GM23338 (cell line): Measurements from ENCODE around the gene PTPRJ. TPM values are rescaled to one million over a fixed set of nuclear protein-coding genes. Genes with fewer than 3 reads are reported as not detected.

Experiments used
- ATAC-seq: fragments of 200-7000 bp; cut with Tn5 transposase; 3 replicates; pipeline ENCODE4 v1.9.1; 2020
- DNase-seq: peaks from one replicate; pipeline ENCODE4 v3.0.0-alpha.2; 2015; ENCODE audit warnings: low spot score
- H2AFZ ChIP-seq: fragments of 200-600 bp; sonication (generic); 2 replicates; pipeline ENCODE4 v1.8.0; 2016; ENCODE audit warnings: antibody characterized with exemption, mild to moderate bottlenecking, moderate library complexity
- H3F3A ChIP-seq: fragments of 200-600 bp; sonication (generic); replicated peaks from 2 replicates; pipeline ENCODE4 v1.8.0; 2017; ENCODE audit warnings: antibody characterized with exemption, mixed run types, low read depth
- H3K27ac ChIP-seq: fragments of 200-600 bp; sonication (generic); 2 replicates; pipeline ENCODE4 v1.6.1; 2016; ENCODE audit warnings: low read depth
- H3K27me3 ChIP-seq: fragments of 200-600 bp; sonication (generic); 2 replicates; pipeline ENCODE4 v1.8.0; 2016; ENCODE audit warnings: mild to moderate bottlenecking, mixed run types, moderate library complexity; ENCODE audit not compliant: insufficient read depth
- H3K36me3 ChIP-seq: fragments of 200-600 bp; sonication (generic); 2 replicates; pipeline ENCODE4 v1.8.0; 2016; ENCODE audit warnings: mild to moderate bottlenecking; ENCODE audit not compliant: insufficient read depth
- H3K4me1 ChIP-seq: fragments of 200-600 bp; sonication (generic); 2 replicates; pipeline ENCODE4 v1.8.0; 2016; ENCODE audit warnings: mild to moderate bottlenecking, moderate library complexity; ENCODE audit not compliant: insufficient read depth
- H3K4me2 ChIP-seq: fragments of 200-600 bp; sonication (generic); 2 replicates; pipeline ENCODE4 v1.7.1; 2017; ENCODE audit warnings: mixed run types
- H3K4me3 ChIP-seq: fragments of 200-600 bp; sonication (generic); 2 replicates; pipeline ENCODE4 v1.6.1; 2016; ENCODE audit warnings: mixed run types
- H3K79me2 ChIP-seq: fragments of 200-600 bp; sonication (generic); replicated peaks from 2 replicates; pipeline ENCODE4 v1.8.0; 2017; ENCODE audit warnings: mild to moderate bottlenecking; ENCODE audit not compliant: insufficient read depth
- H3K9me2 ChIP-seq: fragments of 200-600 bp; sonication (generic); 2 replicates; pipeline ENCODE4 v1.8.0; 2017; ENCODE audit not compliant: insufficient read depth
- H4K20me1 ChIP-seq: fragments of 200-600 bp; sonication (generic); replicated peaks from 2 replicates; pipeline ENCODE4 v1.8.0; 2017; ENCODE audit warnings: mild to moderate bottlenecking; ENCODE audit not compliant: insufficient read depth
- H3K27ac Mint-ChIP-seq: 2 replicates; pipeline ENCODE4 v1.8.0; 2020; ENCODE audit warnings: inconsistent platforms, mild to moderate bottlenecking, moderate library complexity, mixed read lengths
- H3K27me3 Mint-ChIP-seq: 3 replicates; pipeline ENCODE4 v1.8.0; 2022; ENCODE audit warnings: low read depth, mild to moderate bottlenecking, moderate library complexity, mixed read lengths, inconsistent platforms; ENCODE audit not compliant: insufficient read depth, poor library complexity
- H3K36me3 Mint-ChIP-seq: 3 replicates; pipeline ENCODE4 v1.8.0; 2021; ENCODE audit warnings: low read depth, mild to moderate bottlenecking, inconsistent platforms, moderate library complexity, mixed read lengths
- H3K4me1 Mint-ChIP-seq: 3 replicates; pipeline ENCODE4 v1.8.0; 2020; ENCODE audit warnings: mild to moderate bottlenecking, inconsistent platforms, mixed read lengths
- H3K4me3 Mint-ChIP-seq: 3 replicates; pipeline ENCODE4 v1.8.0; 2021; ENCODE audit warnings: moderate library complexity, mild to moderate bottlenecking, inconsistent platforms, mixed read lengths
- H3K9me3 Mint-ChIP-seq: 3 replicates; pipeline ENCODE4 v1.8.0; 2020; ENCODE audit warnings: moderate library complexity, mild to moderate bottlenecking, inconsistent platforms, mixed read lengths
- CREB1 ChIP-seq: fragments of 250-450 bp; sonication (Bioruptor Pico); IDR thresholded peaks from 2 replicates; pipeline ENCODE4 v1.5.0; 2020; ENCODE audit warnings: low read depth, mild to moderate bottlenecking, moderate library complexity
- CTCF ChIP-seq, 2 experiments: fragments of 200-600 bp in 1 of 2; sonication (generic) in 1 of 2; conservative IDR thresholded peaks; 2 replicates each; pipeline versions ENCODE4 v1.5.1 to v1.6.1; 2016 to 2017; ENCODE audit warnings: antibody characterized with exemption in 2 of 2, low read depth in 2 of 2, mild to moderate bottlenecking in 2 of 2, moderate library complexity in 1 of 2
- EZH2 ChIP-seq: fragments of 200-600 bp; sonication (generic); IDR thresholded peaks from one replicate; pipeline ENCODE4 v1.8.0; 2017; ENCODE audit warnings: antibody characterized with exemption, mild to moderate bottlenecking, low read depth; ENCODE audit not compliant: unreplicated experiment
- EZH2phosphoT487 ChIP-seq: fragments of 200-600 bp; sonication (generic); IDR thresholded peaks from one replicate; pipeline ENCODE4 v1.8.1; 2018; ENCODE audit warnings: antibody characterized with exemption; ENCODE audit not compliant: unreplicated experiment
- JUNB ChIP-seq: IDR thresholded peaks from one replicate; pipeline ENCODE4 v1.6.1; 2016; ENCODE audit warnings: antibody characterized with exemption; ENCODE audit not compliant: unreplicated experiment
- NANOG ChIP-seq: IDR thresholded peaks from 2 replicates; pipeline ENCODE4 v1.6.1; 2016; ENCODE audit warnings: antibody characterized with exemption, borderline replicate concordance
- POLR2AphosphoS5 ChIP-seq: IDR thresholded peaks from 2 replicates; pipeline ENCODE4 v1.6.1; 2016; ENCODE audit warnings: antibody characterized with exemption, low read depth
- REST ChIP-seq: IDR thresholded peaks from one replicate; pipeline ENCODE4 v1.6.1; 2018; ENCODE audit warnings: antibody characterized with exemption; ENCODE audit not compliant: unreplicated experiment
- STAT1 ChIP-seq: IDR thresholded peaks from one replicate; pipeline ENCODE4 v1.6.1; 2016; ENCODE audit warnings: antibody characterized with exemption; ENCODE audit not compliant: unreplicated experiment
- ZNF114 ChIP-seq: fragments of 250-450 bp; sonication (Bioruptor Pico); IDR thresholded peaks from 2 replicates; pipeline ENCODE4 v1.5.0; 2020; ENCODE audit warnings: mild to moderate bottlenecking, moderate library complexity
- ZNF331 ChIP-seq: fragments of 250-450 bp; sonication (Bioruptor Pico); IDR thresholded peaks from 2 replicates; pipeline ENCODE4 v1.5.0; 2020; ENCODE audit warnings: low read depth, mild to moderate bottlenecking, moderate library complexity
- polyA plus RNA-seq: library from polyadenylated mRNA; unstranded; fragments of >200 nt; fragmentation: Nextera tagmentation; extraction: Ambion mirVana; gene quantifications from 2 replicates; pipeline ENCODE4 v1.2.1, GENCODE V29; 2016
- total RNA-seq: library from RNA; depleted of rRNA; stranded (reverse); fragments of >200 nt; shearing (Covaris generic); gene quantifications from 2 replicates; pipeline ENCODE4 v1.2.3, GENCODE V29; 2014
- TF ChIP-seq, protein P1 (sequence below): fragments of 250-450 bp; sonication (Bioruptor Pico); IDR thresholded peaks from 2 replicates; pipeline ENCODE4 v1.5.0; 2020; ENCODE audit warnings: mild to moderate bottlenecking, moderate library complexity
- TF ChIP-seq, protein P2 (sequence below): IDR thresholded peaks from 2 replicates; pipeline ENCODE4 v1.6.1; 2016; ENCODE audit warnings: antibody characterized with exemption

Gene PTPRJ
- total and polyA plus RNA-seq, 2 experiments from 2014 or later: 4.2 to 16.0 TPM

- no peaks in the 10 kb centered on the region for H3K9me3 Mint-ChIP-seq
- H3K27me3 ChIP-seq: no peaks in the 10 kb centered on the region
- no peak overlapping the region for H2AFZ ChIP-seq
- H3K4me1 ChIP-seq: 0 out of 2 replicates have a peak, but pooled peaks cover 5% of the 10 kb centered on the region
- no peaks in the 10 kb centered on the region for H3K9me2 ChIP-seq
- no peak overlapping the region for H3K27ac ChIP-seq
- DNase-seq: no peak
- H3K27ac Mint-ChIP-seq: no peak overlapping the region
- TF ChIP-seq CREB1 (CRISPR knock-in tag) (no peak), CTCF (conservative IDR thresholded peaks at IDR 0.05; ENCODE audit: low read depth in 2 of 2) (no peak), POLR2AphosphoS5 (no peak), EZH2phosphoT487 (no peak), NANOG (no peak), JUNB (no peak), EZH2 (no peak), ZNF114 (no peak), STAT1 (no peak), ZNF331 (CRISPR knock-in tag) (no peak), REST (no peak)
- TF ChIP-seq, protein P1, sequence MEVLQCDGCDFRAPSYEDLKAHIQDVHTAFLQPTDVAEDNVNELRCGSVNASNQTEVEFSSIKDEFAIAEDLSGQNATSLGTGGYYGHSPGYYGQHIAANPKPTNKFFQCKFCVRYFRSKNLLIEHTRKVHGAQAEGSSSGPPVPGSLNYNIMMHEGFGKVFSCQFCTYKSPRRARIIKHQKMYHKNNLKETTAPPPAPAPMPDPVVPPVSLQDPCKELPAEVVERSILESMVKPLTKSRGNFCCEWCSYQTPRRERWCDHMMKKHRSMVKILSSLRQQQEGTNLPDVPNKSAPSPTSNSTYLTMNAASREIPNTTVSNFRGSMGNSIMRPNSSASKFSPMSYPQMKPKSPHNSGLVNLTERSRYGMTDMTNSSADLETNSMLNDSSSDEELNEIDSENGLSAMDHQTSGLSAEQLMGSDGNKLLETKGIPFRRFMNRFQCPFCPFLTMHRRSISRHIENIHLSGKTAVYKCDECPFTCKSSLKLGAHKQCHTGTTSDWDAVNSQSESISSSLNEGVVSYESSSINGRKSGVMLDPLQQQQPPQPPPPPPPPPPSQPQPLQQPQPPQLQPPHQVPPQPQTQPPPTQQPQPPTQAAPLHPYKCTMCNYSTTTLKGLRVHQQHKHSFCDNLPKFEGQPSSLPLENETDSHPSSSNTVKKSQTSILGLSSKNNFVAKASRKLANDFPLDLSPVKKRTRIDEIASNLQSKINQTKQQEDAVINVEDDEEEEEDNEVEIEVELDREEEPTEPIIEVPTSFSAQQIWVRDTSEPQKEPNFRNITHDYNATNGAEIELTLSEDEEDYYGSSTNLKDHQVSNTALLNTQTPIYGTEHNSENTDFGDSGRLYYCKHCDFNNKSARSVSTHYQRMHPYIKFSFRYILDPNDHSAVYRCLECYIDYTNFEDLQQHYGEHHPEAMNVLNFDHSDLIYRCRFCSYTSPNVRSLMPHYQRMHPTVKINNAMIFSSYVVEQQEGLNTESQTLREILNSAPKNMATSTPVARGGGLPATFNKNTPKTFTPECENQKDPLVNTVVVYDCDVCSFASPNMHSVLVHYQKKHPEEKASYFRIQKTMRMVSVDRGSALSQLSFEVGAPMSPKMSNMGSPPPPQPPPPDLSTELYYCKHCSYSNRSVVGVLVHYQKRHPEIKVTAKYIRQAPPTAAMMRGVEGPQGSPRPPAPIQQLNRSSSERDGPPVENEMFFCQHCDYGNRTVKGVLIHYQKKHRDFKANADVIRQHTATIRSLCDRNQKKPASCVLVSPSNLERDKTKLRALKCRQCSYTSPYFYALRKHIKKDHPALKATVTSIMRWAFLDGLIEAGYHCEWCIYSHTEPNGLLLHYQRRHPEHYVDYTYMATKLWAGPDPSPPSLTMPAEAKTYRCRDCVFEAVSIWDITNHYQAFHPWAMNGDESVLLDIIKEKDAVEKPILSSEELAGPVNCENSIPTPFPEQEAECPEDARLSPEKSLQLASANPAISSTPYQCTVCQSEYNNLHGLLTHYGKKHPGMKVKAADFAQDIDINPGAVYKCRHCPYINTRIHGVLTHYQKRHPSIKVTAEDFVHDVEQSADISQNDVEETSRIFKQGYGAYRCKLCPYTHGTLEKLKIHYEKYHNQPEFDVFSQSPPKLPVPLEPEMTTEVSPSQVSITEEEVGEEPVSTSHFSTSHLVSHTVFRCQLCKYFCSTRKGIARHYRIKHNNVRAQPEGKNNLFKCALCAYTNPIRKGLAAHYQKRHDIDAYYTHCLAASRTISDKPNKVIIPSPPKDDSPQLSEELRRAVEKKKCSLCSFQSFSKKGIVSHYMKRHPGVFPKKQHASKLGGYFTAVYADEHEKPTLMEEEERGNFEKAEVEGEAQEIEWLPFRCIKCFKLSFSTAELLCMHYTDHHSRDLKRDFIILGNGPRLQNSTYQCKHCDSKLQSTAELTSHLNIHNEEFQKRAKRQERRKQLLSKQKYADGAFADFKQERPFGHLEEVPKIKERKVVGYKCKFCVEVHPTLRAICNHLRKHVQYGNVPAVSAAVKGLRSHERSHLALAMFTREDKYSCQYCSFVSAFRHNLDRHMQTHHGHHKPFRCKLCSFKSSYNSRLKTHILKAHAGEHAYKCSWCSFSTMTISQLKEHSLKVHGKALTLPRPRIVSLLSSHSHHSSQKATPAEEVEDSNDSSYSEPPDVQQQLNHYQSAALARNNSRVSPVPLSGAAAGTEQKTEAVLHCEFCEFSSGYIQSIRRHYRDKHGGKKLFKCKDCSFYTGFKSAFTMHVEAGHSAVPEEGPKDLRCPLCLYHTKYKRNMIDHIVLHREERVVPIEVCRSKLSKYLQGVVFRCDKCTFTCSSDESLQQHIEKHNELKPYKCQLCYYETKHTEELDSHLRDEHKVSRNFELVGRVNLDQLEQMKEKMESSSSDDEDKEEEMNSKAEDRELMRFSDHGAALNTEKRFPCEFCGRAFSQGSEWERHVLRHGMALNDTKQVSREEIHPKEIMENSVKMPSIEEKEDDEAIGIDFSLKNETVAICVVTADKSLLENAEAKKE (CRISPR knock-in tag): no peak
- TF ChIP-seq, protein P2, sequence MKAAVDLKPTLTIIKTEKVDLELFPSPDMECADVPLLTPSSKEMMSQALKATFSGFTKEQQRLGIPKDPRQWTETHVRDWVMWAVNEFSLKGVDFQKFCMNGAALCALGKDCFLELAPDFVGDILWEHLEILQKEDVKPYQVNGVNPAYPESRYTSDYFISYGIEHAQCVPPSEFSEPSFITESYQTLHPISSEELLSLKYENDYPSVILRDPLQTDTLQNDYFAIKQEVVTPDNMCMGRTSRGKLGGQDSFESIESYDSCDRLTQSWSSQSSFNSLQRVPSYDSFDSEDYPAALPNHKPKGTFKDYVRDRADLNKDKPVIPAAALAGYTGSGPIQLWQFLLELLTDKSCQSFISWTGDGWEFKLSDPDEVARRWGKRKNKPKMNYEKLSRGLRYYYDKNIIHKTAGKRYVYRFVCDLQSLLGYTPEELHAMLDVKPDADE: no peak
- H3K4me3 ChIP-seq: no peak overlapping the region
- no peaks in the 10 kb centered on the region for H3K79me2 ChIP-seq
- peaks cover 11% of the 10 kb centered on the region; the same call in 2 of the 3 replicates for H3K4me1 Mint-ChIP-seq
- H3K36me3 Mint-ChIP-seq: peaks cover 27% of the 10 kb centered on the region
- no peaks in the 10 kb centered on the region for H4K20me1 ChIP-seq
- peaks cover 4% of the 10 kb centered on the region for H3K27me3 Mint-ChIP-seq
- no peak for ATAC-seq
- H3F3A ChIP-seq: no peaks in the 10 kb centered on the region
- H3K4me3 Mint-ChIP-seq: no peak overlapping the region
- H3K36me3 ChIP-seq: no peaks in the 10 kb centered on the region
- no peak overlapping the region for H3K4me2 ChIP-seq
Observed at GRCh38 chr11:48127521-48128183, 147.3 kb downstream of the PTPRJ start.
